ENCODE results near the gene FAM184A. TPM values are rescaled to one million over a fixed set of nuclear protein-coding genes. Genes with fewer than 3 reads are reported as not detected.

The FAM184A gene
- total RNA-seq, 1 experiment from 2014 or later: 13.3 TPM

GRCh38 chr6:118974790-118975189 lies 103.7 kb downstream of the FAM184A start (continued):
- TF ChIP-seq PRDM15 (CRISPR knock-in tag; IDR thresholded peaks at IDR 0.05) (no peak), ZNF512 (CRISPR knock-in tag; IDR thresholded peaks at IDR 0.05; ENCODE audit: borderline replicate concordance) (no peak), FOXP4 (CRISPR knock-in tag; IDR thresholded peaks at IDR 0.05) (no peak), TCF7 (CRISPR knock-in tag; IDR thresholded peaks at IDR 0.05; ENCODE audit: low read depth) (no peak), ELF4 (CRISPR knock-in tag; IDR thresholded peaks at IDR 0.05; ENCODE audit: low read depth) (no peak), HMGA2 (CRISPR knock-in tag; IDR thresholded peaks at IDR 0.05) (no peak), ZNF425 (CRISPR knock-in tag; conservative IDR thresholded peaks at IDR 0.05) (no peak), PREB (CRISPR knock-in tag; IDR thresholded peaks at IDR 0.05; ENCODE audit: borderline replicate concordance) (no peak), ZBTB21 (CRISPR knock-in tag; IDR thresholded peaks at IDR 0.05; ENCODE audit: borderline replicate concordance) (no peak), NR1H2 (CRISPR knock-in tag; IDR thresholded peaks at IDR 0.05) (no peak)

GRCh38 chr6:118971682-118972081 lies 106.8 kb downstream of the FAM184A start:
- CTCF ChIA-PET: interaction anchor here (0.8 to 4.0 kb wide), 6 partner anchors 53 to 158 kb away, joined by 3 to 28 read pairs (median 3); no protein-coding TSS in a partner anchor
- H3K27me3 Mint-ChIP-seq (ENCODE audit: low read depth): no peaks in the 10 kb centered on the region
- no peak overlapping the region for H3K4me3 Mint-ChIP-seq
- peaks cover 21% of the 10 kb centered on the region for H3K4me1 Mint-ChIP-seq
- no peaks in the 10 kb centered on the region for H3K9me3 Mint-ChIP-seq
- peak overlapping the region; percentile 80 for H3K27ac Mint-ChIP-seq
- TF ChIP-seq ZNF263 (CRISPR knock-in tag; IDR thresholded peaks at IDR 0.05; ENCODE audit: low read depth) (no peak), TEAD4 (CRISPR knock-in tag; IDR thresholded peaks at IDR 0.05) (no peak), ETV6 (CRISPR knock-in tag; IDR thresholded peaks at IDR 0.05) (no peak), USF2 (CRISPR knock-in tag; IDR thresholded peaks at IDR 0.05) (no peak), RORB (CRISPR knock-in tag; IDR thresholded peaks at IDR 0.05) (no peak), MYBL2 (CRISPR knock-in tag; IDR thresholded peaks at IDR 0.05) (no peak), ZBTB43 (CRISPR knock-in tag; IDR thresholded peaks at IDR 0.05) (no peak)
- H3K36me3 Mint-ChIP-seq: peaks cover 1% of the 10 kb centered on the region
- ATAC-seq: peak; percentile 61; the same call in 1 of the 2 replicates
- no peak for DNase-seq (ENCODE audit: low spot score)
- POLR2A ChIA-PET: interaction anchor here (0.6 kb wide), 1 partner anchor 56 kb away, joined by 3 read pairs; no protein-coding TSS in a partner anchor

Measured in WTC11 (cell line).